HUES64 (cell line): Measurements from ENCODE around the gene CNTLN.
"Not testable (repeated sequence)": the region's sequence is repeated elsewhere in the genome, so short reads cannot be mapped to it uniquely, and the experiment has no call there.

Source experiments
- H3K27ac ChIP-seq: 2 replicates; pipeline ENCODE4 v1.7.0; 2013; ENCODE audit warnings: low read depth, low read length, inconsistent platforms
- H3K27me3 ChIP-seq: 2 replicates; pipeline ENCODE4 v1.6.1; 2013; ENCODE audit warnings: mild to moderate bottlenecking, low read length; ENCODE audit not compliant: insufficient read depth
- H3K36me3 ChIP-seq: 2 replicates; pipeline ENCODE4 v1.6.1; 2013; ENCODE audit warnings: mild to moderate bottlenecking, low read length; ENCODE audit not compliant: insufficient read depth
- H3K4me1 ChIP-seq: 2 replicates; pipeline ENCODE4 v1.6.1; 2013; ENCODE audit warnings: mild to moderate bottlenecking, low read length, moderate library complexity; ENCODE audit not compliant: insufficient read depth
- H3K4me3 ChIP-seq: 2 replicates; pipeline ENCODE4 v1.5.1; 2013; ENCODE audit warnings: mild to moderate bottlenecking, low read length, moderate library complexity
- H3K9ac ChIP-seq: 2 replicates; pipeline ENCODE4 v1.6.1; 2013; ENCODE audit warnings: mild to moderate bottlenecking, low read depth, low read length
- H3K9me3 ChIP-seq: 2 replicates; pipeline ENCODE4 v1.6.1; 2013; ENCODE audit warnings: low read depth, low read length; ENCODE audit not compliant: insufficient read depth
- WGBS: fragments of 150-250, 120-280 bp; methylation state at CpG from one replicate; pipeline ENCODE4 v1.1.7; 2013; ENCODE audit warnings: missing lambda C conversion rate; 5-methylcytosine and 5-hydroxymethylcytosine counted together

CNTLN gene

GRCh38 chr9:17246770-17247169 lies 111.9 kb downstream of the CNTLN start:
- Histone ChIP-seq H3K9ac (no peak overlapping the region), H3K27ac (no peak overlapping the region), H3K36me3 (no peaks in the 10 kb centered on the region), H3K4me1 (no peaks in the 10 kb centered on the region; the same call in 1 of the 2 replicates), H3K4me3 (no peak overlapping the region), H3K9me3 (peaks cover 19% of the 10 kb centered on the region), H3K27me3 (no peaks in the 10 kb centered on the region)
- WGBS = 98% methylated on average over 5 of the region's 5 CpGs

- H3K27ac ChIP-seq = no peak overlapping the region
- peaks cover 9% of the 10 kb centered on the region; the same call in 1 of the 2 replicates for H3K4me1 ChIP-seq
- H3K9ac ChIP-seq = no peak overlapping the region
- H3K36me3 ChIP-seq = no peaks in the 10 kb centered on the region
- H3K9me3 ChIP-seq = peaks cover 19% of the 10 kb centered on the region
- H3K4me3 ChIP-seq = no peak overlapping the region
- no peaks in the 10 kb centered on the region for H3K27me3 ChIP-seq
Measured at GRCh38 chr9:17251100-17251499, 116.3 kb downstream of the CNTLN start.

GRCh38 chr9:17268531-17269188 lies 133.8 kb downstream of the CNTLN start:
- not testable (repeated sequence) for H3K36me3 ChIP-seq, H3K27me3 ChIP-seq, H3K4me1 ChIP-seq, H3K9me3 ChIP-seq
- H3K4me3 ChIP-seq = peak overlapping the region; percentile 47
- WGBS = 57% methylated on average over 19 of the region's 19 CpGs
- peak overlapping the region; percentile 55; the same call in 1 of the 2 replicates for H3K27ac ChIP-seq
- H3K9ac ChIP-seq = peak overlapping the region; percentile 51

- H3K9me3 ChIP-seq = no peaks in the 10 kb centered on the region
- no peaks in the 10 kb centered on the region for H3K27me3 ChIP-seq
- H3K27ac ChIP-seq = no peak overlapping the region
- H3K9ac ChIP-seq = no peak overlapping the region
- no peak overlapping the region for H3K4me3 ChIP-seq
- H3K4me1 ChIP-seq = peaks cover 5% of the 10 kb centered on the region; the same call in 1 of the 2 replicates
- no peaks in the 10 kb centered on the region for H3K36me3 ChIP-seq
Measured at GRCh38 chr9:17269799-17270198, 135.0 kb downstream of the CNTLN start.

GRCh38 chr9:17272536-17272935 lies 137.7 kb downstream of the CNTLN start:
- Histone ChIP-seq H3K27me3 (no peaks in the 10 kb centered on the region), H3K4me3 (no peak overlapping the region), H3K4me1 (peaks cover 5% of the 10 kb centered on the region; the same call in 1 of the 2 replicates), H3K9me3 (no peaks in the 10 kb centered on the region), H3K36me3 (no peaks in the 10 kb centered on the region), H3K9ac (no peak overlapping the region), H3K27ac (no peak overlapping the region)

- no peak overlapping the region for H3K9ac ChIP-seq
- H3K36me3 ChIP-seq = no peaks in the 10 kb centered on the region
- no peaks in the 10 kb centered on the region for H3K27me3 ChIP-seq
- 0 out of 2 replicates have a peak, but pooled peaks cover 5% of the 10 kb centered on the region for H3K9me3 ChIP-seq
- WGBS = 94% methylated on average over 4 of the region's 4 CpGs
- no peak overlapping the region for H3K4me3 ChIP-seq
- H3K4me1 ChIP-seq = no peaks in the 10 kb centered on the region
- H3K27ac ChIP-seq = no peak overlapping the region
Measured at GRCh38 chr9:17280350-17281012, 145.6 kb downstream of the CNTLN start.

- H3K9ac ChIP-seq = peak overlapping the region; percentile 69; the same call in 1 of the 2 replicates
Measured at GRCh38 chr9:17290673-17291072, 155.8 kb downstream of the CNTLN start.

GRCh38 chr9:17291766-17292165 lies 156.9 kb downstream of the CNTLN start:
- 98% methylated on average over 2 of the region's 2 CpGs for WGBS
- H3K9me3 ChIP-seq = 0 out of 2 replicates have a peak, but pooled peaks cover 2% of the 10 kb centered on the region
- no peak overlapping the region for H3K9ac ChIP-seq
- no peaks in the 10 kb centered on the region for H3K36me3 ChIP-seq
- H3K4me1 ChIP-seq = no peaks in the 10 kb centered on the region
- no peak overlapping the region for H3K27ac ChIP-seq
- H3K4me3 ChIP-seq = no peak overlapping the region
- H3K27me3 ChIP-seq = no peaks in the 10 kb centered on the region

More at GRCh38 chr9:17290673-17291072, 155.8 kb downstream of the CNTLN start:
- not testable (repeated sequence) for H3K36me3 ChIP-seq, H3K27ac ChIP-seq, H3K4me1 ChIP-seq, H3K9me3 ChIP-seq, H3K27me3 ChIP-seq
- H3K4me3 ChIP-seq = peak overlapping the region; percentile 31; the same call in 1 of the 2 replicates
- 87% methylated on average over 14 of the region's 22 CpGs for WGBS

- no peak overlapping the region for H3K9ac ChIP-seq
- no peaks in the 10 kb centered on the region for H3K27me3 ChIP-seq
- 97% methylated on average over 12 of the region's 12 CpGs for WGBS
- H3K9me3 ChIP-seq = 0 out of 2 replicates have a peak, but pooled peaks cover 2% of the 10 kb centered on the region
- no peak overlapping the region for H3K27ac ChIP-seq
- H3K4me1 ChIP-seq = no peaks in the 10 kb centered on the region
- H3K36me3 ChIP-seq = no peaks in the 10 kb centered on the region
- H3K4me3 ChIP-seq = no peak overlapping the region
Measured at GRCh38 chr9:17293685-17294084, 158.8 kb downstream of the CNTLN start.

- WGBS = 98% methylated on average over 36 of the region's 41 CpGs
- Histone ChIP-seq H3K27ac (no peak overlapping the region), H3K4me3 (no peak overlapping the region), H3K9ac (no peak overlapping the region), H3K27me3 (no peaks in the 10 kb centered on the region), H3K36me3 (no peaks in the 10 kb centered on the region), H3K9me3 (0 out of 2 replicates have a peak, but pooled peaks cover 2% of the 10 kb centered on the region), H3K4me1 (no peaks in the 10 kb centered on the region)
Measured at GRCh38 chr9:17294822-17295624, 160.2 kb downstream of the CNTLN start.

GRCh38 chr9:17315341-17315740 lies 180.5 kb downstream of the CNTLN start:
- H3K36me3 ChIP-seq = no peaks in the 10 kb centered on the region
- H3K9ac ChIP-seq = no peak overlapping the region
- H3K9me3 ChIP-seq = no peaks in the 10 kb centered on the region
- H3K27me3 ChIP-seq = no peaks in the 10 kb centered on the region
- H3K27ac ChIP-seq = no peak overlapping the region
- H3K4me1 ChIP-seq = no peaks in the 10 kb centered on the region
- no peak overlapping the region for H3K4me3 ChIP-seq
